HL-60/S4 treated with phorbol 12-myristate 13-acetate at 8.2 ng/mL for 4 days and 3 days (cell line): ENCODE data around the gene ZNF783.

Experiments used
- in situ Hi-C: fragments of 300-500 bp; cut with MboI; formaldehyde crosslinking; loops from 2 replicates; pipeline ENCODE4 v1.15.0; 2022; ENCODE audit warnings: low sequenced_read_pairs

Gene ZNF783

DNA sequence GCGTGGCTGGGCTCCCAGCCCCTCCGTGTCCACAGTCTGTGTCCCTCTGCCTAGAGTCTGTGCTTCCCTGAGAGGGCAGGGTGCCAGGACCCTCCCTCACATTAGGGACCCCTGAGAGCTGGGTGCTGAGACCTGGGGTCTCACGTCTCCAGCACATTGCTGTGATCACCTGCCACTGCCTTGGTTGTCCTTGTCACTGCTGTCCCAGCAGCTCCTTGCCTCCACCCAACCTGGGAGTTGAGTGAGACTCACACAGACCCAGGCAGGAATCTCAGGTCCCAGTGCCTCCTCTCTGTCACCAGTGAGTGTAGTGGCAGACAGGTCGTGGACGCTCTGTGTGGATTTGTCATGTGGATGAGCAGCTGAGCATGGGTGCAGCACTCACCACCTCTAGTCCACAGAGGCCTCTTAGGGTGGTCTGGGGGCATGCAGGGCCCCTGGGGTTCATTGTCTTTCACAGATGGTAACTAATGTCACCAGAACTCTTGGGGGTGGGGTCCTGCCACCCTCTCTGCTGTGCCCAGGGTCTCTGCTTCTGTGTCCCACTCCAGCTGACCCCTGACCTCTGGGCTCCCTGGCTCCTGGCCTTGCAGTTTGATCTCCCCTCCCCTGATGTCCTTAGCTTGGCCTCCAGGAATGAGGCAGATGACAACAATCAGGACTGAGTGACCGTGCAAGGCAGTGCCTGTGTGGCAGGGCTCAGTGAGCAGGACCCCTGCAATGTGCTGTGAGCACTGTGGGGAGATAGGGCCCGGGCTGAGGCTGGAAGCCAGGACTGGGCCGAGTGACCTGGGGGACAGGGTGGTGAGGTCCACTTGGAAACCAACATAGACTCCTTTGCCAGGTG, 18.9 kb downstream of the ZNF783 start:
- in situ Hi-C loops = no loop called here

DNA sequence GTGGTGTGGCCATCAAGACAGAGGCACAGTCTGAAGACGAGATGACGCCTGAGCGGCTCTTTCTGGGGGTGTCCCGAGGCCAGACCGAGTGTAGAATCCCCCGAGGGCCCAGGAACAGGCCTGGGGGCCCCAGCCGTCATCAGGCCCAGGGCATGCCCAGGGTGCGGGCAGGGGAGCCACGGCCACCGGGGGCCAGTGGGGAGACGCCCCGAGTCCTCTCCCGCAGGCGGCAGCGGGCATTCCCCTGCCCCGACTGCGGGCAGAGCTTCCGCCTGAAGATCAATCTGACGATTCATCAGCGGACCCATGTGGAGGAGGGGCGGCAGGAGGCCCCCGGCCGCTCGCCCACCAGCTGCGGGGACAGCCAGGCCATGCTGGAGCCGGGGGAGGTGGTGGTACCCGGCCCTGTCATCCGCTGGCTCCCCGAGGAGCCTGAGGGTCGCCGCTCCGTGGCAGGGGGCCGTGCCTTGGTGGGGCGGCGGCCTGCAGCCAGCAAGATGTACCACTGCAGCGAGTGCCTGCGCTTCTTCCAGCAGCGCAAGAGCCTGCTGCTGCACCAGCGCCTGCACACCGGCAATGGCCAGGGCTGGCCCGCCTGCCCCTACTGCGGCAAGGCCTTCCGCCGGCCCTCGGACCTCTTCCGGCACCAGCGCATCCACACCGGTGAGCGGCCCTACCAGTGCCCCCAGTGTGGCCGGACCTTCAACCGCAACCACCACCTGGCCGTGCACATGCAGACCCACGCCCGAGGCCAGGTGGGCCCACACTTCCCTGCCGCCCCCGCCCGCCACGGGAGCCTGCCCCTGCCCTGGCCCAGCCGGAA, 19.7 kb downstream of the ZNF783 start:
- in situ Hi-C loops = no loop called here

DNA sequence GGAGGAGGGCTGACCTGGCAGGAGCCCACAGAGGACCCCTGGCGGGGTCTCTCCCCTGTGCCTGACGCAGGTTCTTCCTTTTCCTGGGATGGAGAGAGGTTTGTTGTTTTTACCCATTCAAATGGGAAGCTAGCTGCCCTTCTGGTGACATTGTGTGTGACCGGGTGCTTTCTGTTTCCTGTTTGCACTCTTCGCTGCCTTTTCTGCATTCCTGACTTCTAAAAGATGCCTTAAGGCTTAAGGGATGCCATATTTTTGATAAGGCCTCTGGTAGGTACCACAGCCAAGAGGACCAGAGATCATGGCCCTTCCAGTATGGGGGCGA, 20.3 kb downstream of the ZNF783 start:
- in situ Hi-C loops = no loop called here

DNA sequence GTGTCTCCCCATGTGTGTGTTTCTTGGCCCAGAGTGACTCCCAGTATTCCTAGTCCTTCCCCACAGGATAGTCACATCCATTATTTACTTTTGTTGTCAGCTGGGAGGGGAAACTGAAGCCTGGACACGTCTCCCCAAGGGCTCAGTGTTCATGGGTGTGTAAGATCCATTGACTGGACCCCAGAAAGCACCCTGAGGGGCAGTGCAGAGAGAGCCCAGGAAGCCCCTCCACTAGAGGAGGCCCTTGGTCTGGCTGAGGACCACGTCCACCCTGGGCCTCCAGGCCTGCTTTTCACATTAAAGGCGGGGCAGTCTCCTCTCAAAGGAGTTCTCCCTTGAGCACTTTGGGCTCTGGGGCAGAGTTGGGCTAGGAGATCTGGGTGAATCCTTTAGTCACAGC, 21.3 kb downstream of the ZNF783 start:
- in situ Hi-C loops = no loop called here

DNA sequence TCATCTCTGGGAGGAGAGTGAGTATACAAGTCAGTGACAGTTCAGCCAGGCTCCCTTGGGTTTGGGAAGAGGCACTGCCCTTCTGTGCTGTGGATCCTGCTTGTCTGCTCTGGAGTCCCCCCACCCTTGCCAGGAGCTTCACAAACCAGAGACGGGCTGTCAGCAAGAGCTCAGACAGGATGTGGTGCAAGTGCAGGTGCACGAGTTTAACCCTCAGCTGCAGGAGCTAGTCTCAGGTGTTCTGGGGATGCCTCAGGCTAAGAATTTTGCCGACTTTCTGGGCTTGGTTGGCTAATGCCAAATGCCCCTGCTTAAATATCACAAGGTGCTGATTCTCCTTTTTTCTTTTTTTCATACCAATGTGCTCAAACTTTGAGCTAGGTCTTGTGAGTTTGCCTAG, 22.3 kb downstream of the ZNF783 start:
- in situ Hi-C loops = no loop called here

GRCh38 chr7:149284850-149285585, 23.0 kb downstream of the ZNF783 start:
- in situ Hi-C loops = no loop called here

GRCh38 chr7:149285603-149286002, 23.6 kb downstream of the ZNF783 start:
- in situ Hi-C loops = no loop called here

- in situ Hi-C loops = no loop called here
Observed at GRCh38 chr7:149286811-149287400, 24.9 kb downstream of the ZNF783 start.

- in situ Hi-C loops = no loop called here
Observed at GRCh38 chr7:149287622-149288021, 25.6 kb downstream of the ZNF783 start.

DNA sequence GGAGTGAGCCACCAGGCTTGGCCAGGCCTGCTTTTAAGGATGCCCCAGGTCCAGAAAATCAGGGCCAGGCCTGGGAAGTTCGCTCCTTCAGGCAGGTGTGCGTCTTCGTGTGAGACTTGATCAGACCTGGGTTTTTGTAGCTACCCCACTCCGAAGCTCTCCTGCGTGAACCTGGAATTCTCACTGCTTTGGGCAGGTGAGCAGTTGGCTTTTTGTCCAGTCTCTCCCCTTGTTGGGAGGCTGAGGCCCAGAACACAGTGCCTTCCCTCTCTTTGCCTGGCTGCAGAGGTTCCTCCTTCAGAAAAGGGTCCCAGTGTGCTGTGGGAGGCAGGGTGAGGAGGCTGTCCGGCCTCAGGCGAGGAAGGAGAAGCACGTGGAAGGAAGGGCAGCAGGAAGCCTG, 27.3 kb downstream of the ZNF783 start:
- in situ Hi-C loops = no loop called here

GRCh38 chr7:149289856-149290255, 27.9 kb downstream of the ZNF783 start:
- in situ Hi-C loops = no loop called here

DNA sequence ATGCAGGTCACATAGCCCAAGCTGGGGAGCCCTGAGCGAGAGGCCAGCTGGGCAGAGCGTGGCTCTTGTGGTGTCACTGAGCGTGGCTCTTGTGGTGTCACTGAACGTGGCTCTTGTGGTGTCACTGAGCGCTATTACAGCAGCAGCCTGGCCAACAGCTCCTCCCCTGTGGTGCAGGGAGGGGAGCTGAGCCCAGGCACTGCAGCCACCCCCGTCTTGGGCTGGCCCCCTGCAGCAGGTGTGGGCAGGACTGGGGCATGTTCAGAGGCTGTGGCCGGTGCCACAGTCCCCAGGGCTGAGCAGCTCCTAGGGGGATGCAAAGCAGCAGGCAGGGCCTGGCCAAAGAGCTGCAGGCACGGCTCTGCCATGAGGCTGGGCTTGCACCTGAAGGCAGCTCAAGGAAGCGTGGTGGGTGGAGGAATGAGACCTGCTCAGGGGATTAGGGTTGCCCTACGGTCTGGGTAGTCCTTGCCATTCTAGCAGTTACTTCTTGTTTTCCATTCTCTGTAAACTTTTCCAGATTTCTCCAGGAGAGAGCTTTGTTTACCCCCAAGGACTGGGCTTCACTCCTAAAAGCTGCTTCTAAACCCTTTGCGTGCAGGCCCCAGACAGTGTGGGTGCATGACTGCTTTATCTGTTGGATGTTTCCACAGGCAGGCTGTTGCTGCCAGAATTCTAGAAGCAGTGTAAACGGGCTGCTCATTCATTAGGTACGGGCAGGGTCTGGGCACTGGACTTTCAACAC, 29.2 kb downstream of the ZNF783 start:
- in situ Hi-C loops = no loop called here

GRCh38 chr7:149291781-149292461, 29.9 kb downstream of the ZNF783 start:
- in situ Hi-C loops = no loop called here

GRCh38 chr7:149292462-149292823, 30.4 kb downstream of the ZNF783 start:
- in situ Hi-C loops = no loop called here

DNA sequence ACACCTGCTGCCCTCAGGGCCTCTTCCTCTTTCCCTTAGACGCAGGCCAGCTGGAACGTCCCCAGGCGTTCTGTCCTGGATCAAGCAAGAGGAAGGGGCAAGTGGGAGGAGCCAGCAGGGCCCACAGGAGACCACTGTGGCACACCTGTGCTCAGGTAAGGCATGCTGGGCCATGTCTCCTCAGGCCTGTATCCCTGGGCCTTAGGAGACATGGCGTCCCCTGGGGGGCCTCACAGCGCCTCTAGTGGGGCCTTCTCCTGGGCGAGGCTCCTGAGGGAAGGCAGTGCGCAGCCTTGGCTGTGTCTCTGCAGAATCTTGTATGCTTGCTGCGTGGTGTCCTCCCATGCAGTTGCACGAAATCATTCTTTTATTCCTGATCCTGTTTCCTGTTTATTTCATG, 31.3 kb downstream of the ZNF783 start:
- in situ Hi-C loops = no loop called here

DNA sequence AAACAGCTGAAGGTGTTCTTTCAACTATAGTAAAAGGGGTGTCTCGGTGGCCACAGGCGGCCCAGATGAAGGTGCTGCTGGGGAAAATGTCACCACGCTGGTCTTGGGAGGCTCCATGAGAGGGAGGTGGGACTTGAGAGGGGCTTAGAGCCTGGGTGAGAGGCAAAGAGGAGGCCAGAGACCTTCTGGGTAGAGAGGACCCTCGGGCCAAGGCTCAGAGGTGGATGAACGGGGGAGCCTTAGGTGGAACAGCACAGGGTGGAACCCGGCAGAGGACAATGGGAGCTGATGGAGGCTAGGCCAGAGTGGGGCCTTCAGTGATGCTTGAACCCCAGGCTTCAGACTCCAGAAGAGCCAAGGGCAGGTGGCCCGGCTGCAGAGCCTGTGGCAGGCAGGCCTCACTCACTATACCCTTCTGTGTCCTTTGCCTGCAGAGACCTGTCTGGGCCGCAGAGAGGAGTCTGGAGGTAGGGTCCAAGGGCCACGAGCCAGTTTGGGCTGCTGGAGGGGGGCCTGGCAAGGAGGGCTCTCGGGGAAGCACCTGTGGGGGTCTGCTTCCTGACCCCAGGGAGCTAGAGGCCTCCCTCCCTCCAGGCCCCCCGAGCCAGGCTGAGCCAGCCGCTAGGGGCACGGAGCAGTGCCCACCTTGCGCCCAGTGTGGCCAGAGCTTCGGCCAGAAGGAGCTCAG, 32.1 kb downstream of the ZNF783 start:
- in situ Hi-C loops = no loop called here

- in situ Hi-C loops = no loop called here
Observed at GRCh38 chr7:149294634-149295480, 32.9 kb downstream of the ZNF783 start.

DNA sequence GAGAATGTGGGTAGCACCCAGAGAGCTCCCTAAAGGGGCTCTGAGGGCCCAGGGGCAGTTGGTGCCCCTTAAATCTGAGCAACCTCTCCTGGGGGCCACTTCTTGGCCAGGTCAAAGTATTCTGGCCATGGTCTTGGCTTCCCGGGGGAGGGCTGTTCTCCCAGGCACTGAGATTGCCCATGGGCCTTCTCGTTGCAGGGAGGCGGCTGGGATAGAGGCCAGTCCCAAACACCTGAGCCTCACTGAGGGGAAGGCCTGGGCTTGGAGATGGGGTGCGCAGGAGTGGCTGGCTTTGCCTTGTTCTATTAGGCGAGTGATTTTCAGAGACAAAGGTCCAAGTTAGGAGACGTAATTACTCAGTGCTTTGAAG, 33.5 kb downstream of the ZNF783 start:
- in situ Hi-C loops = no loop called here

GRCh38 chr7:149296368-149296767, 34.4 kb downstream of the ZNF783 start:
- in situ Hi-C loops = no loop called here
